GM18873 (cell line): ENCODE measurements around the gene ADAMTSL1.

ENCODE experiments used
- ATAC-seq: cut with Tn5 transposase; IDR thresholded peaks from one replicate; pipeline ENCODE4 v1.9.1; 2021; ENCODE audit warnings: mild to moderate bottlenecking, moderate library complexity, moderate number of reproducible peaks; ENCODE audit not compliant: unreplicated experiment, low FRiP score

The ADAMTSL1 gene

GRCh38 chr9:18499980-18500379 is 26.0 kb downstream of the ADAMTSL1 start:
- ATAC-seq, result no peak

DNA sequence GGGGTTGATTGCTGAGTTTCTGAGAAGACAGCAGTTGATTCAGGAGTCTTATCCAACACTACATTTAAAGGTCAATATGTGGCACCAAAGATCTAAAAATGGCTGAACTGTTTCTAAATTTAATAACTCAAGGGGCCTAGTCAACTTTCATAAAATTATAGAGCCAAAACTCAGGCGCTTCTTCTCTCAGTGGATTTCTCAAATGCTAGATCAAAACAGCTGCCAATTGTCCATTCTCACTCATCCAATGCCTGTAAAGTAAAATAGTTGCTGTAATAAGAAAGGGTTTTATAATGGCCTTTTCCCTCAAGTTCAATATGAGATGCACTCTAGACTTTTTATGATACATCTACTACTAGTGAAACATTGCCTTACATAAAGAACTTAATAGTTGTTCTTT is 26.5 kb downstream of the ADAMTSL1 start:
- no peak for ATAC-seq

DNA sequence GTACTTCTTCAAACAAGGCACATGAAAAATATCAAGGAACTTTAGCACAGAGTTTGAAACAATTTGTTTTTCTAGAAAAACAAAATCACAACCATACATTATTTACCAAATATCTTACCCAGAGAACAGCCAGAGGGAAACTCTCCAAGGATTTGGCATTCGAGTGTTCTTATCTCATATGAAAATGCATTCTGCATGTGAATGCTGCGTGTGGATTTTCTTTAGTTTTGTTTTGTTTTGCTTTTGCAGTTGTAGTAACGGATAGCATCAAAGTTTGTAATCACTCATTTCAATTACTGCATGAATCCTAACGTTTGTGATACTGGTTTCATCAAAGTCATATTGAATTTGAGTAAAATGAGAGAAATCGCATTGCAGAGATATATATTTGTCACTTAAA is 28.0 kb downstream of the ADAMTSL1 start:
- ATAC-seq, result no peak

- ATAC-seq, result no peak
Observed at GRCh38 chr9:18502546-18502945, 28.6 kb downstream of the ADAMTSL1 start.

- ATAC-seq, result no peak
Observed at GRCh38 chr9:18504707-18505106, 30.8 kb downstream of the ADAMTSL1 start.

- ATAC-seq, result no peak
Observed at GRCh38 chr9:18507151-18507550, 33.2 kb downstream of the ADAMTSL1 start.

GRCh38 chr9:18516514-18516913 is 42.6 kb downstream of the ADAMTSL1 start:
- ATAC-seq, result no peak

DNA sequence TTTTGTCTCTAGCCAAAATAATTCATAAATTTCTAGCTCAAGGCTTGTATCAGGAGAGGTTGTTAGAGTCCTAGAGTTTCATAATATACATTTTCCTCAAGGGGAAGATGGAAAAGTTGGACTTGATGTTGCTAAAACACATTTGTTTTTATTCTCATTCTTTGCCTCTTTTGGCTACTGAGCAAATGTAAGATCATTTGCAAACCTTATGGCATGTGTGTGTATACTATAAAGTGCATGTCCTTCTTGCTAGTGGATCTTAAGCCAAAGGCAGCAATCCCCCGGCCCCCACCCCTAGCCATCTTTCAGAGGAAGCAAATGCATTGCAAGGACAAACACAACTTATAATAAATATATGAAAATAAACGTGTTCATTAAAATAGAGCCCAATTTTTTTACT is 43.0 kb downstream of the ADAMTSL1 start:
- no peak for ATAC-seq

DNA sequence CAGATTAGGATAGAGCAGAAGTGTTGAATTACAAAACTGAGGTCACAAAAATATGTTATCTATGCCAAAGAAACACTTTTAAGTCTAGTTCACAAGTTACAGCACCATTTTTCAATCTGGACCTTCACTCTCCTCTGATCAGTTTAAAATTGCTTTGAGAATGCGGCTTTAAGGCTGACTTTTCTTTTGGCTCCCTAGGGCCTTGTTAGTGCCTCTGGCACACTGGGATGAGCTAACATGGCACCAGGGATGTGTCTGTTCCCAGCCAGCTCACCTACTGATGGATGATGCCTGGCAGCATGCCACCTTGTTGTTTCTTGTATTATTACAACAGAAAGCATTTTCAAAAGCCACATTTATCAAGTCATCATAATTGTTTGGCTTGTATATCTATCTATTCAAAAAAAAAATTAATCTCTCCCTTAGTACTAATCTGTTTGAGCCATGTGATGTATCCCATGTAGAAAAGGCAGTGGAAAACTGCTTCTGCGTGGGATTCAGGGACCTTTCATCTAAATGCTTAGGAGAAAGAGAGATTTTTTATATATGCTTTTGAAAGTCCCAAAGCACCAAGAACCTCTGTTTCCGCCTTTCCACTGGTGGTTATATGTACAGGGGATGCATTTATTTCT is 46.6 kb downstream of the ADAMTSL1 start:
- no peak for ATAC-seq

GRCh38 chr9:18526685-18527084 is 52.7 kb downstream of the ADAMTSL1 start:
- no peak for ATAC-seq

GRCh38 chr9:18531136-18532065 is 57.4 kb downstream of the ADAMTSL1 start:
- ATAC-seq, result no peak

DNA sequence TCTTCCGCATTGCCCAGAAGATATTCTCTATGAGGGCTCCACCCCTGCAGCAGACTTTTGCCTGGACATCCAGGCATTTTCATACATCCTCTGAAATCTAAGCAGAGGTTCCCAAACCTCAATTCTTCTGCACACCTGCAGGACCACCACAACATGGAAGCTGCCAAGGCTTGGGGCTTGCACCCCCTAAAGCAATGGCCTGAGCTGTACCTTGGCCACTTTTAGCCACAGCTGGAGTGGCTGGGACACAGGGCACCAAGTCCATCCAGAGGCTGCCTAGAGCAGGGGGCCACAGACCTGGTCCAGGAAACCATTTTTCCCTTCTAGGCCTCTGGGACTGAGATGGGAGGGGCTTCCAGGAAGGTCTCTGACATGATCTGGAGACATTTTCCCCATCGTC is 60.7 kb downstream of the ADAMTSL1 start:
- ATAC-seq, result no peak

- no peak for ATAC-seq
Observed at GRCh38 chr9:18536554-18536953, 62.6 kb downstream of the ADAMTSL1 start.

DNA sequence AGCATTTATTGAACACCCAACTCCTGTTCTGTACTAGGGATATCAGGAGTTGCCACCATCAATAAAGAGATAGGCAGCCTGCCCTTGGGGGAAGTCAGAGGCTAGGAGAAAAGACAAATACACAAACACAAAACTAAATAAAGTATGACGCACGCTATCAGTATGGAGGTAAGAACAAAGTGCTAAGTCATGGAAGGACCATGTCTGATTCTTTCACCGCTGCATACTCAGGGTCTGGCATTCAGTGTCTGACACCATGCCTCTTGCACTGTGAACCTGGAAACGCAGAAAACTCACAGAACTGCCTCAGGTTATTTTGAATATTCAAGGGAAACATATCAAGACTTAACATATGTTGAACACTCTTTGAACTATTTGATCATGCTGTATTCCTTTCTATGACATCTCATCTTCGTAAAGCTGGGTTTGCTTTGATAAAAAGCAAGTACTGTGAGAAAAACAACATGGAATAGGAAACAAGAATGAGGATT is 65.3 kb downstream of the ADAMTSL1 start:
- no peak for ATAC-seq

GRCh38 chr9:18542837-18543405 is 69.0 kb downstream of the ADAMTSL1 start:
- ATAC-seq, result no peak

DNA sequence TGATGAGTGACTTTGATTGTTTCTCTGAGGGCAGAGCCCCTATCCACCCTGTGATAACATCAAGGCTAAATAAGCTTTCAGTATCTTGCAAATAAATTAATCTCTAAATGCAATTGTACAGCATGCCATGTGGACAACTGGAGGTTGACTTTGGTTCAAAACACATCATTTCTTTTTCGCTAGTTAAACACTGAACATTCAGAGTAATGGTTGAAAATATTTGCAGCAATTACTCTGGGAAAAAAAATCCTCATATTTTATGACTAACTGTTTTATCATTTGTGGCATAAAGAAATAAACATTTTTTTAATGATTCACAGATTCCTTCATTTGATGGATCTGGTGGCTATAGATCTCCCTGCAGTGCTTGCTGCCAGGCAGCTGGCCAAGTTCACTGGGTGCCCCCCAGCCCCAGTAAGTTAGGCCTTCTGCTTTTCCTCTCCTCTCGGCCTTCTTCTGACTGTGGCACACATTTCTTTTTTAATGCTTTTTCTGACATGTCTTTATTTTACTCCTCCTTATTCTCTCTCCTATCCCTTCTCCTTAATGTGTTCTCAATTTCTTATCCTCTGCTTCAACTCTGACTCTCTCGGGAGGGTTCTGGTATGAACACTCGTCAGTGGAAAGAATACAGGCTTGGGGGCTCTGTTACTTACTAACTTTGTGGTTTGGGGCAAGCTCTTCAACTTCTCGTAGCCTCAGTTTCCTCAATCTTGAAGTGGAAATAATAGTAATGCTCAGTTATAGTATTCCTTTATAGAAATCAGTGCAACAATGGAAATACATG is 69.6 kb downstream of the ADAMTSL1 start:
- ATAC-seq, result no peak

DNA sequence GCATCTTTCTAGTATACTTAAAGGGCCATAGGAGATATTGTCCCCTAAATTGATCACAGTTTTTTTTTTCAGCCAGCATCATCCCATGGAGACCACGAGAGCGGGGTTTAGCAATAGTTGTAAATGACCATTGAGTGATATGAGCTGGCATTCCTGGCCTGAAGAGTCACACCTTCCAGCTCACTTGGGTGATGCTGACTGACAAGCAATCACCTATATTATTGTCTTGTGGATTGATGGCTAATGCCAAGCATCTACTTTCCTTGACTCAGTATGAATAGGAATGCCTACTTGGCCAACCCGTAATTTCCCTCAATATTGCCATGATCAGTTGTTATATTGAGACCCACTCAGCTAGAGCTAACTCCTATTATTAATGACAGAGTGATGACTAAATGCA is 70.5 kb downstream of the ADAMTSL1 start:
- no peak for ATAC-seq

GRCh38 chr9:18545636-18546360 is 71.8 kb downstream of the ADAMTSL1 start:
- ATAC-seq, result no peak

DNA sequence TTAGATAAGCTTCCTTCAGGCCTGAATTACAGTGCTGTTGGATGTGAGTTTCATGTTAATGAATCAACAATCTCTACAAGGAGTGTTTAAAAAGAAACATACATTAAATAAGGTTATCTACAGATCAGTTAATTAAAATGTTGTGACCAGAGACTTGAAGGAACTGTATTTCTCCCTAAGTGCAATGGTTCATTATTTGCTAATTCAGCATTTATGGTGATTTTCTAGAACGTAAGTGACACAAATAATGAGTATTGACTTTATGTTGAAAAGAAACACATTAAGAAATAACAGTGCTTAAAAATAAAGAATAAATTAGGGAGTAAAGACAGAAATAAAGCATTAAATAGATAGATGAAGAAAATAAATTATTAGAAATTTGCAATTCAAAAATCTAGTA is 74.5 kb downstream of the ADAMTSL1 start:
- ATAC-seq, result no peak

DNA sequence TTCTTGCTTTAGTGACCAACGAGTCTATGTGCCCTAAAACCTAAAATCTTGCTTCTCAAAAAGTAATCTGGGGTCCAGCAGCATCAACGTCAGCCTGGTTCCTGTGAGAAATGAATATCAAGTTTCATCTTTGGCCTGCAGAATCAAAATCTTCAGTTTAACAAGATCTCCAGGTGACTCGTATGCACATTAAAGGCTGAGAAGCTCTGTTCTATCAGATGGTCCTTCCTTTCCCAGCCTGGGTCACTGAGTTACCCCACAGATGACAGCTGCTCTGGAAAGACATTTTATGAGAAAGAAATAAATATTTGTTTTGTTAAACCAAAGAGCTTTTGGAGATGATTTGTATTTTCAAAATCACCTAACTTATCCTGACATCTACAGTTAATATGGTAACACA is 75.8 kb downstream of the ADAMTSL1 start:
- no peak for ATAC-seq
